ENCODE measurements around the gene ARHGAP24. TPM values are rescaled to one million over a fixed set of nuclear protein-coding genes. Genes with fewer than 3 reads are reported as not detected.
"Not testable (repeated sequence)": the region's sequence is repeated elsewhere in the genome, so short reads cannot be mapped to it uniquely, and the experiment has no call there.

Gene ARHGAP24
- total RNA-seq, 3 donors from 2014 or later: 20.6 to 60.2 (median 37.2) TPM

DNA sequence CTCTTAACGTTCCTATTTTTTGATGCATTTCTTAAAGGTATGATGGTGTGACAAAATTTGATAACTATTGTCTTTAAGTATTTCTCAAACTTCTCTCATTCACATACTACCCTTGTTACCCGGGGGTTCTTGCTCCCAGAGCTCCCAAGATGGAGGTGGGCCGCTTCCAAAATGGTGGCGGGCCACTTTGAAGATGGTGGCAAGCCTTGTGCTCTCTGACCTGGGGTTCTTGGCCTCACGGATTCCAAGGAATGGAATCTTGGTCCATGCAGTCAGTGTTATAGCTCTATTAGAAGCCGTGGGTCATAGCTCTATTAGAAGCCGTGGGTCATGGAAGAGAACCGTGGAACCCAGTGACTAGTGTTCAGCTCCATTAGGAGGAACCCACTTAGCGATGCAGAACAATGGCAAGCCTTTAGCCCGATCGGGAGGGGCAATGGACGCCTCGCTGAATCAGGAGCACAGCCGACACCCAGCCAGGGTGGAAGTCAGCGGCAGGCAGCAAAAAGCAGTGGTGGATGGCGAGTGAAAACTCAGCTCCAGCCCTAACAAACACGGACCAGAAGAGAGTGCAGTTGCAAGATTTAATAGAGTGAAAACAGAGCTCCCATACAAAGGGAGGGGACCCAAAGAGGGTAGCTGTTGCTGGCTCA, 481.5 kb downstream of the ARHGAP24 start:
- H3K9me3 ChIP-seq: no peaks in the 10 kb centered on the region
- no peaks in the 10 kb centered on the region for H3K36me3 ChIP-seq
- no peaks in the 10 kb centered on the region for H3K27me3 ChIP-seq
- no peak for TF ChIP-seq POLR2A (IDR thresholded peaks at IDR 0.05)
- TF ChIP-seq, protein P1, sequence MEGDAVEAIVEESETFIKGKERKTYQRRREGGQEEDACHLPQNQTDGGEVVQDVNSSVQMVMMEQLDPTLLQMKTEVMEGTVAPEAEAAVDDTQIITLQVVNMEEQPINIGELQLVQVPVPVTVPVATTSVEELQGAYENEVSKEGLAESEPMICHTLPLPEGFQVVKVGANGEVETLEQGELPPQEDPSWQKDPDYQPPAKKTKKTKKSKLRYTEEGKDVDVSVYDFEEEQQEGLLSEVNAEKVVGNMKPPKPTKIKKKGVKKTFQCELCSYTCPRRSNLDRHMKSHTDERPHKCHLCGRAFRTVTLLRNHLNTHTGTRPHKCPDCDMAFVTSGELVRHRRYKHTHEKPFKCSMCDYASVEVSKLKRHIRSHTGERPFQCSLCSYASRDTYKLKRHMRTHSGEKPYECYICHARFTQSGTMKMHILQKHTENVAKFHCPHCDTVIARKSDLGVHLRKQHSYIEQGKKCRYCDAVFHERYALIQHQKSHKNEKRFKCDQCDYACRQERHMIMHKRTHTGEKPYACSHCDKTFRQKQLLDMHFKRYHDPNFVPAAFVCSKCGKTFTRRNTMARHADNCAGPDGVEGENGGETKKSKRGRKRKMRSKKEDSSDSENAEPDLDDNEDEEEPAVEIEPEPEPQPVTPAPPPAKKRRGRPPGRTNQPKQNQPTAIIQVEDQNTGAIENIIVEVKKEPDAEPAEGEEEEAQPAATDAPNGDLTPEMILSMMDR (IDR thresholded peaks at IDR 0.05): no peak
- no peak overlapping the region for H3K27ac ChIP-seq
- no peak for DNase-seq (ENCODE audit: low spot score in 2 of 2)
- no peaks in the 10 kb centered on the region for H3K4me1 ChIP-seq
- intact Hi-C loops (cut with DNase I; ENCODE audit: low total_unique reads): no loop called here
- no peak overlapping the region for H3K4me3 ChIP-seq

DNA sequence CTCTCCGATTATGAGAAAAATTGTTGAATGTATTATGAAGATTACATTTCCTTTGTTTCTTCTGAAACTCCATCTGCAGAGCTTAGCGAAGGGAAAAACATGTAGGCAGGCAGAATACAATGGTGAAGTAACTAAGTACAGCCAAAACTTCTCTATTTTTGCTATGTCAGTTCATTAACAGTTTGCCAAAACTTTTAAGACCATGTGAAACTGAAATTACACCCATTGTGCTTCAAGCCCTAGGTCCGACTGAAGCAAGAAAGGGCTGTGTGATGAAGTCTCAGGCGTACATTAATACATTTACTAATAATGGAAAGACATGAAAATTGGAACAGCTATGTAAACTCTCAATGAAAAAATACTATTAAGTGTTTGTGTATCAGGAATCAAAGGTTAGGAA, 486.9 kb downstream of the ARHGAP24 start:
- Histone ChIP-seq H3K4me3 (no peak overlapping the region), H3K27me3 (no peaks in the 10 kb centered on the region), H3K9me3 (no peaks in the 10 kb centered on the region), H3K27ac (no peak overlapping the region), H3K4me1 (no peaks in the 10 kb centered on the region), H3K36me3 (no peaks in the 10 kb centered on the region)
- TF ChIP-seq POLR2A (IDR thresholded peaks at IDR 0.05) (no peak), POLR2AphosphoS5 (IDR thresholded peaks at IDR 0.05) (no peak)
- TF ChIP-seq, protein P1 (IDR thresholded peaks at IDR 0.05): no peak
- no peak for DNase-seq (ENCODE audit: low spot score in 2 of 2)
- intact Hi-C loops (cut with DNase I; ENCODE audit: low total_unique reads): no loop called here

DNA sequence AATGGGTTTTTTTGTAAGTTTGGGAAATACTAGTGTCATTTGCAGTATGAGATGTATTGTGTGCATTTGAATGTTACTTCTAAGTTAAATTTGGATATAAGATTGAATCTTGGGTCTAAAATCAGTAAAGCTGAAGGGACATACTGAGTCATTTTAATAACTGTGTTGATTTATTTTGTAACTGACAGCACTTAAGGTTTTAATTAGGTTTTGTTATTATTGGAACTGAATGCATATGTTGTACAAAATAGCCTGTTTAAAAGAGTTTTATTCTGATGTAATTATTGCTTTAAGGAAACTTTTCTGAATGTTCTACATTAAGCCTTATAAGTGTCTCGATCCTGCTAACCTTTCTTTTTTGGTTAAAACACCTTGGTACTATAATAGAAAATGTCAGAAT, 488.3 kb downstream of the ARHGAP24 start:
- H3K27me3 ChIP-seq: no peaks in the 10 kb centered on the region
- intact Hi-C loops (cut with DNase I; ENCODE audit: low total_unique reads): no loop called here
- H3K27ac ChIP-seq: no peak overlapping the region
- no peak overlapping the region for H3K4me3 ChIP-seq
- no peaks in the 10 kb centered on the region for H3K4me1 ChIP-seq
- DNase-seq (ENCODE audit: low spot score in 2 of 2): no peak
- no peak for TF ChIP-seq POLR2A (IDR thresholded peaks at IDR 0.05)
- TF ChIP-seq, protein P1 (IDR thresholded peaks at IDR 0.05): no peak
- no peak for TF ChIP-seq POLR2AphosphoS5 (IDR thresholded peaks at IDR 0.05)
- no peaks in the 10 kb centered on the region for H3K9me3 ChIP-seq
- no peaks in the 10 kb centered on the region for H3K36me3 ChIP-seq

DNA sequence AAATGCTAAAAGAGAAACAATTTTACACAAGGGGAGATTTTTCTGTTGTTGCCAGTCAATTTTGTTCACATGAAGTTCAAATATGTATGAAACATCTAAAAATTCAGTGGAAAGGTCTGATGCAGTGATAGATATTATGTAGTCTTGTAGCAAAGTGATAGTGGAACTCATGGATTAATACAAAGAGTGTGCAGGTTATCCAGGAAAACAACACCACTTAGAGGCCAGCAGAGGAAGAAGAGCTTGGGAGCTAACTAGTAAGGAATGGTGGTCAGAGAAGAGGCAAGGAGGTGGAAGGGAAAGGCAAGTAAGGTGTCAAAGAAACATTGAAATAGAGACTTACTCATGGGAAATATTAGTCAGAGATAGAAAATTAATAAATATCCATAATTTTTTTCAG, 489.3 kb downstream of the ARHGAP24 start:
- Histone ChIP-seq H3K27me3 (no peaks in the 10 kb centered on the region), H3K36me3 (no peaks in the 10 kb centered on the region), H3K4me1 (no peaks in the 10 kb centered on the region), H3K4me3 (no peak overlapping the region), H3K9me3 (no peaks in the 10 kb centered on the region), H3K27ac (no peak overlapping the region)
- intact Hi-C loops (cut with DNase I; ENCODE audit: low total_unique reads): no loop called here
- no peak for DNase-seq (ENCODE audit: low spot score in 2 of 2)
- TF ChIP-seq POLR2AphosphoS5 (IDR thresholded peaks at IDR 0.05): no peak
- TF ChIP-seq POLR2A (IDR thresholded peaks at IDR 0.05): no peak
- TF ChIP-seq, protein P1 (IDR thresholded peaks at IDR 0.05): no peak

DNA sequence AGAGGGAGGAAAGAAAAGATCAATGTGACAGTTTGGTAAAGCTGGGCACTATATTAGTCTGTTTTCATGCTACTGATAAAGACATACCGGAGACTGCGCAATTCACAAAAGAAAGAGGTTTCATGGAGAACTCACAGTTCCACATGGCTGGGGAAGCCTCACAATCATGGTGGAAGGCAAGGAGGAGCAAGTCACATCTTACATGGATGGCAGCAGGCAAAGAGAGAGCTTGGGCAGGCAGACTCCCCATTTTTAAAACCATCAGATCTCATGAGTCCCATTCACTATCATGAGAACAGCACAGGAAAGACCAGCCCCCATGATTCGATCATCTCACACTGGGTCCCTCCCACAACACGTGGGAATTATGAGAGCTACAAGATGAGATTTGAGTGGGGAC, 490.1 kb downstream of the ARHGAP24 start:
- intact Hi-C loops (cut with DNase I; ENCODE audit: low total_unique reads): not testable (repeated sequence)

DNA sequence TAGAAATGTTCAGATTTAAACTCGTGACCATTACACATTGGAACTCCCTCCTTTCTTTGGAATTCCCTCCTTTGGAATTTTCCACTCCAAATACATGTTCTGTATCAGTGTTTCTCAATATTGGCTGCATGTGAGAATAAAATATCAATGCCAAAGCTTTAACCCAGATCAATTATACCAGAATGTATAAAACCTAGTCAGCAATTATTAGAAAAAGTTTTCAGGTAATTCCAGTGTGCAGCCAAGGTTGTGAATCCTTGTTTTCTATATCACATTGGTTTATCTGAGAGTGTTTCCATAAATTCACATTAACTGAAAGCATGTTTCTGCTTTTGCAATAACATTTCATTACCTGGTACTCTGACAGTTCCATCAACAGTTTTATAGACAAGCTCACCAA, 490.6 kb downstream of the ARHGAP24 start:
- H3K9me3 ChIP-seq: no peaks in the 10 kb centered on the region
- intact Hi-C loops (cut with DNase I; ENCODE audit: low total_unique reads): no loop called here
- TF ChIP-seq POLR2A (IDR thresholded peaks at IDR 0.05): no peak
- TF ChIP-seq, protein P1 (IDR thresholded peaks at IDR 0.05): no peak
- no peak for TF ChIP-seq POLR2AphosphoS5 (IDR thresholded peaks at IDR 0.05)
- no peak for DNase-seq (ENCODE audit: low spot score in 2 of 2)
- no peak overlapping the region for H3K27ac ChIP-seq
- H3K4me3 ChIP-seq: no peak overlapping the region
- H3K4me1 ChIP-seq: no peaks in the 10 kb centered on the region
- H3K36me3 ChIP-seq: no peaks in the 10 kb centered on the region
- H3K27me3 ChIP-seq: no peaks in the 10 kb centered on the region

More for the DNA sequence above, 490.1 kb downstream of the ARHGAP24 start:
- not testable (repeated sequence) for H3K4me1 ChIP-seq; H3K36me3 ChIP-seq; H3K9me3 ChIP-seq; H3K27me3 ChIP-seq; DNase-seq (ENCODE audit: low spot score in 2 of 2); H3K4me3 ChIP-seq
- peak overlapping the region in 1 of 2 donors; percentile 10 for H3K27ac ChIP-seq

Measured in breast epithelium (tissue), 4 donors.